ENCODE results near the gene PRM1. TPM values are rescaled to one million over a fixed set of nuclear protein-coding genes. Genes with fewer than 3 reads are reported as not detected.

PRM1 gene
- total RNA-seq, 1 donor from 2014 or later = not detected

GRCh38 chr16:11258553-11259492, 22.3 kb downstream of the PRM1 start:
- ATAC-seq (peak; percentile 21), DNase-seq (peak; percentile 81)
- intact Hi-C loops (cut with micrococcal nuclease) = loop anchor here (5.0 kb wide), 1 partner anchor 287 kb away; no protein-coding TSS in a partner anchor

DNA sequence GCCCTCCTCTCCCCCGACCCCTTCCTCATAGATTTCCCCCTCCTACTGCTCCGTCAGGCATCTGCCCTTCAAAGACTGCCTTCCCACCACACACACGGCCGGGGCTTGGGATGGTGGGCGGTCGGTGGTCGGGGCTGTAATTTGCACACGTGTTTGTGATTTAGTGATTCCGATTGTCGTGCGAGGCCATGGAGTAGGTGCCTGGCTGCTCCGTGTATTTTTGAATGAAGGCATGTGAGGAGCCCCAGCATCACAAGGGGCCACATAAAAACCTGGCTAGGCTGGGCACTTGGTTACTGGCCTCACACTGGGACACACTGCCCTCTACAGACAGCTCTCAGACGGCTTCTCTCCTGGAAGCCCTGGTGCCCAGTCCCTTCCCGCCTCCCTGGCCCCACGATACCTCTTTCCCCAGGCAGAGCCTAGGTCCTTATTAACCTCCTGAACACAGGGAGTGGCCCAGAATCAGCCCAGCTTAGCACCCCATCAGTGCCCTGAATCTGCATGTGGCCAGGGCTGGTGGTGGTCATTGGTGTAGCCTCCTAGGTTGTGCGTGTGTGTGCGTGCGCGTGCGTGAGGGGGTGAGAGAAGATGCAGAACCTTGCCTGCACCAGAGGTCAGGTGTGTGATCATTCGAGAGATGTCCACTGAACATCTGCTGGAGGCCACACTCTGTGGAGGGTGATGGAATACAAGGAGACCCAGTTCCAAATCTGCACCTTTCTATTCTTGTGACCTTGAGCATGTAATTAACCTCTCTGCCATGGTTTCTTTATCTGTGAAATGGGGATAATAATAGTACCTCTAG, 23.8 kb downstream of the PRM1 start:
- peak; percentile 74 for DNase-seq
- intact Hi-C loops (cut with micrococcal nuclease) = loop anchor here (5.0 kb wide), 1 partner anchor 285 kb away; no protein-coding TSS in a partner anchor
- peak; percentile 74 for ATAC-seq

DNA sequence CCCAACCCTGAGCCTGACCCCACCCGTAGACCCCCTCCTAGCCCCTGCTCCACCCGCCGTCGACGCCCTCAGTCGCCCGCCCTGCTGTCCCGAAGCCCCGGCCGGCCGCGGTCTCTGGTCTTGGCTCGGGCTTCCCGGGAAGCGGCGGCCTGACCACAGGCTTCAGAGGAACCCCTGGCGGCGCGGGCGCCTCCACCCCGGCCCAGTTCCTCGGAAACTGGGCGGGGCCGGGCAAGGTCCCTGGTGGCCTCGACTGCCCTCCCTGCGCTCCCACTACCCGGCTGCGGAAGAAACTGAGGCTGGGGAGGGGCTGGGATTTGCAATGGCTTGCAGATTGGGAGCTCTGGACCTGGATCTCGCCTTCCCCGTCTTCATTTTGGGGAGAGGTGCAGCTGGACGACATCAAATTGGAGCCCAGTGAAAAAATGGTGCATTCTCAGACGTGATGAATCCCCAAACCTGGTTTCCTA, 24.4 kb downstream of the PRM1 start:
- DNase-seq (peak; percentile 86), ATAC-seq (peak; percentile 60)
- intact Hi-C loops (cut with micrococcal nuclease) = loop anchor here (5.0 kb wide), 1 partner anchor 284 kb away; no protein-coding TSS in a partner anchor

GRCh38 chr16:11255737-11256660, 25.1 kb downstream of the PRM1 start, which contains the start of gene SOCS1:
Gene SOCS1, minus strand, starts transcription at chr16:11256204. Its CDS starts 726 bp downstream, at chr16:11255478.
- ATAC-seq (peak; percentile 80), DNase-seq (peak; percentile 92)
- intact Hi-C loops (cut with micrococcal nuclease) = loop anchor here (5.0 kb wide), 1 partner anchor 284 kb away; no protein-coding TSS in a partner anchor

DNA sequence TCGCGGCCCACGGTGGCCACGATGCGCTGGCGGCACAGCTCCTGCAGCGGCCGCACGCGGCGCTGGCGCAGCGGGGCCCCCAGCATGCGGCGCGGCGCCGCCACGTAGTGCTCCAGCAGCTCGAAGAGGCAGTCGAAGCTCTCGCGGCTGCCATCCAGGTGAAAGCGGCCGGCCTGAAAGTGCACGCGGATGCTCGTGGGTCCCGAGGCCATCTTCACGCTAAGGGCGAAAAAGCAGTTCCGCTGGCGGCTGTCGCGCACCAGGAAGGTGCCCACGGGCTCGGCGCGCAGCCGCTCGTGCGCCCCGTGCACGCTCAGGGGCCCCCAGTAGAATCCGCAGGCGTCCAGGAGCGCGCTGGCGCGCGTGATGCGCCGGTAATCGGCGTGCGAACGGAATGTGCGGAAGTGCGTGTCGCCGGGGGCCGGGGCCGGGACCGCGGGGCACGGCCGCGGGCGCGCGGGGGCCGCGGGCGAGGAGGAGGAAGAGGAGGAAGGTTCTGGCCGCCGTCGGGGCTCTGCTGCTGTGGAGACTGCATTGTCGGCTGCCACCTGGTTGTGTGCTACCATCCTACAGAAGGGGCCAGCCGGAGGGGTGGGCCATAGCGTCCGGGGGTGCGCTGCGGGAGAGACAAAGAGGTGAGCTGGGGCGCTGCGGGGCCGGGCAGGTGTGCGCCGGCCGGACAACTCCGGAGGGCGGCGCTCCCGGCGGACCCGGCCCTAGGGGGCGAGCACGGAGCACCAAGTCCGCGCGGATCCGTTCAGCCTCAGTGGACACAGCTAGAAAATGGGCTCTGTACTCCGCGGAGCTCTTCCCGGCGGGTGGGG, 26.0 kb downstream of the PRM1 start:
- intact Hi-C loops (cut with micrococcal nuclease) = loop anchor here (5.0 kb wide), 1 partner anchor 283 kb away; no protein-coding TSS in a partner anchor
- ATAC-seq (no peak), DNase-seq (peak; percentile 65)

DNA sequence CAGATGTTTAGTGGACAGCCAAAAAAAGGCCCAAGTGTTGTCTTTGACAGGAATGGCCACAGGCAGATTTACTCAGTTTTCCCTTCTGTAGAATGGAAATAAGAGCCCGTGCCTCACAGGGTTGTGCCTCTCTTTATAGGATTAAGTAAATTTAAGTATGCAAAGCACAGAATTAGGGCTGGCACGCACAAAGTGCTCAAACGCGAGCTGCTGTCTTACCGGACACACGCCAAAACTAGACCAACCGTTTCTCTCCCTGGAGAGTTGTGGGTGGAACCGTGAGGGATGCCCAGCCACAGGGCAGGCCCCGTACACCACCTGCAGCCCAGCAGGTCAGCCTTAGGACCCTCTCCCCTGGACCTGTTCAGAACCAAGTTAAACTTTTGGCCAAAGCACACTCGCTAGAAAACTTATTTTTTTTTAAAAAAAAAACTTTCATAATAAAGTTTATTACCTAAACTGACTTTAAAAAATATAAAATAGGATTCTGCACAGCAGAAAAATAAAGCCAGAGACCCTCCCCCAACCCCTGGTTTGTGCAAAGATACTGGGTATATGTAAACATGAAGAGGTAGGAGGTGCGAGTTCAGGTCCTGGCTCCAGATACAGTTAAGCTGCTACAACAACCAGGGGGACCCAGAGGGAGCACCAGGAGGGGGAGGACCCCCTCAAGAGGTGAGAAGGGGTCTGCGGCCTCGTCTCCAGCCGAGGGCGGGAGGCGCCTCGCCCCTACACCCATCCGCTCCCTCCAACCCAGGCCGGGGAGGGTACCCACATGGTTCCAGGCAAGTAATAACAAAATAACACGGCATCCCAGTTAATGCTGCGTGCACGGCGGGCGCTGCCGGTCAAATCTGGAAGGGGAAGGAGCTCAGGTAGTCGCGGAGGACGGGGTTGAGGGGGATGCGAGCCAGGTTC, 26.9 kb downstream of the PRM1 start:
- no peak for ATAC-seq
- DNase-seq = no peak
- intact Hi-C loops (cut with micrococcal nuclease) = no loop called here

GRCh38 chr16:11253009-11253994, 27.8 kb downstream of the PRM1 start:
- no peak for ATAC-seq
- intact Hi-C loops (cut with micrococcal nuclease) = no loop called here

DNA sequence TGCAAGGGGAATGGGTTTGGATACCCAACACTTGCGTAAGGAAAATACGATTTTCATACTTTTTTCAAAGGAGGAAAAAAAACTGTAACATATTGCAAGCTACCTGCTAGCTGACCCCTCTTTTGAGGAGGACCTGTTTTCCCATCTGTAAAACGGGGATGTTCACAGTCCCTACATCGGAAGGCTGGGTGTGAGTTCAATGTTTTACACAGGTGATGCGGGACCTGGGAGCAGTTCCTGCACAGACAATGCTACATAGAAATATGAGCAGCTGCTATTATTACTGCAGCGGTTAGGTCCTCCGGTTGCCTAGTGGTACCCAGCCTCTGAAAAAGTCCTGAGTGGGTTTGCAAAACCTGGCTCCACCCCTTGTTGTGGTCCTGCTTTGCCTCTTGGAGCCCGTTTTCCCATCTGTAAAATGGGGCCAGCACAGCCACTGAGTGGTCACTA, 28.6 kb downstream of the PRM1 start:
- intact Hi-C loops (cut with micrococcal nuclease) = no loop called here
- no peak for DNase-seq
- no peak for ATAC-seq

More at GRCh38 chr16:11253009-11253994, 27.8 kb downstream of the PRM1 start:
- DNase-seq = no peak

DNA sequence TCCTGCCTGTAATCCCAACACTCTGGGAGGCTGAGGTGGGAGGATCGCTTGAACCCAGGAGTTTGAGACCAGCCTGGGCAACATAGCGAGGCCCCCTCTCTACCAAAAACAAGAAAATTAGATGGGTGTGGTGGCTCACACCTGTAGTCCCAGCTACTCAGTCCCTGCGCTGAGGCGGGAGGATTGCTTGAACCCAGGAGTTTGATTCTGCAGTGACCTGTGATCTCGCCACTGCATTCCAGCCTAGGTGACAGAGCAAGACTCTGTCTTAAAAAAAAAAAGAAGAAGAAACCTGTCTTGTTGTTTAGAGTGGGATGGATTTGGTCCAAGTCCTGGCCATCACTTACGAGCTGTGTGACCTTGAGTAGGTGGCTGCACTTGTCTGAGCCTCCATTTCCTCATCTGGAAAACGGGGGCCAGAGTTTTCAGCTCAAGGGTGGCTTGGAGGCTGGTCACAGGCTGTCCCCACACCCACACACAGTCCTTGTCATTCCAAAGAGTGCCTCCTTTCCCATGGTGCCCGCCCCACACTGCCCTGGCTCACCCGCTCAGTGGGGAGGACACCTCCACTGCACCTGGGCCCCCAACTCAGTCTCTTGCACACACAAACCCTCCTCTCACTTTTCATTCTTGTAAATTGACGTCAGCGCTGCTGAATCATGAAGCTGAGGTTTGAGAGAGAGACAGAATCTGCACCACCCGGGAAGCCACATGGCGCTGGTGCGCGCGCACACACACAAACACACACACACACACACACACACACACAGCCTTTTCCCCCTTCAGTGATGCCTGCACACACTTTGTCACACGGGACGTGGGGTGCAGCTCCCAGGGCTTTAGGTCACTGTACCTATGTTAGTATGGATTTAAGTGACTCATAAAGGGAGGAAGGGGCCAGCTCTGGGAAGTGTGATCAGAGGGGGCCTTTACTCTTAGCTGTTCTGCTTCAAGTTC, 29.3 kb downstream of the PRM1 start:
- DNase-seq (no peak), ATAC-seq (no peak)
- intact Hi-C loops (cut with micrococcal nuclease) = no loop called here

DNA sequence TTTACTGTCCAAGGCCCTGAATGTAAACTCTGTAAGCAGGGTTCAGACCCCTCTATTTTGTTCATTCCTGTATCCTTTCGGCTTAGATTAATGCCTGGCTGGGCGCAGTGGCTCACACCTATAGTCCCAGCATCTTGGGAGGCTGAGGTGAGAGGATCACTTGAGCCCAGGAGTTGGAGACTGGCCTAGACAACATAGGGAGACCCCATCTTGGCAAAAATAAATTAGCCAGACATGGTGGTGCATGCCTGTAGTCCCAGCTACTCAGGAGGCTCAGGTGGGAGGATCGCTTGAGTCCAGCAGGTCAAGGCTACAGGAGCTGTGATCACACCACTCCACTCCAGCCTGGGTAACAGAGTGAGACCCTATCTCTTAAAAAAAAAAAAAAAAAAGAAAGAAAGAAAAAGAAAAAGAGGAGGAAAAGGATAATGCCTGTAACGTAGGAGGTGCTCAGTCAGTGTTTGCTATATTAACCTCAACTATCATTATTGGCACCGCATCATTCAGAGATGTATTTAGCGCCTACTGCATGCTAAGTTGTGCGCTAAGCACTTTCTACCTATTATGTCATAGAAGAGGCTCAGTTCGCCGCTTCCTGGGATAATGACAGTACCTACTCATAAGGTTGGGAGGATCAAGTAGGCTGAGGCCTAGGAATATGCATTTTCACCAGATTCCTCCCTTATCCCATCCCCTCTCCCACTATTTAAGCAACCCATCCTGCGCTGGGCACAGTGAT, 30.2 kb downstream of the PRM1 start:
- no peak for ATAC-seq
- intact Hi-C loops (cut with micrococcal nuclease) = no loop called here

DNA sequence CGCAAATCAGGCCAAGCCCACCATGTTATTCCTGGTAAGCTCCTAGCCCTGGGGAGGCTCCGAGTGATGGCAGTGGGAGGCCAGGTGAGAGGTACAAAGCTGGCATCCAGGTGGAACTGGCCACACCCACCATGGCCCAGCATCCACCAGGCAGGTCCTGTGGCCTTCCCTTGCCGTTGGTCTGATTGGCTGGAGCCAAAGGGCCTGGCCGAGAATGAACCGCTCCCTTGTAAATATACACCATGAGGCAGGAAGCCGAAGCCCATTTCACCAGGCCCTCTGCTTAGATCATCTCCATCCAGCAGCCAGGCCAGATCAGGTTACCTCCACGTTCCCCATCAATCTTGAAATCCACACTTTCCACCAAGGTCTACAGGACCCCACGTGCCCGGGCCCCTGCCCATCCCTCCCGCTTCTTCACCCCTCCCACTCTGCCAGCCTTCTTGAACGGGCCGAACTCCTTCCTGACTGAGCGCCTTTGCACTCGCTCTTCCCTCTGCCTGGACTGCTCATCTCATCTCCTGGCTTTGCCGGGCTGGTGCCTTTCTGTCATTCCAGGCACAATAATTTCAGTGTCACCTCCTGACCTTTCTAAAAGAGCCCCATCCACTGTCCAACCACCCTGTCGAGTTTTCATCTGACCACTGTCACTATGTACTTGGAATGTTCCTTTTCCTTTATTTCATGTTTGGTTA, 30.9 kb downstream of the PRM1 start:
- intact Hi-C loops (cut with micrococcal nuclease) = no loop called here
- no peak for ATAC-seq
- no peak for DNase-seq

More for the DNA sequence above, 30.2 kb downstream of the PRM1 start:
- DNase-seq = no peak

DNA sequence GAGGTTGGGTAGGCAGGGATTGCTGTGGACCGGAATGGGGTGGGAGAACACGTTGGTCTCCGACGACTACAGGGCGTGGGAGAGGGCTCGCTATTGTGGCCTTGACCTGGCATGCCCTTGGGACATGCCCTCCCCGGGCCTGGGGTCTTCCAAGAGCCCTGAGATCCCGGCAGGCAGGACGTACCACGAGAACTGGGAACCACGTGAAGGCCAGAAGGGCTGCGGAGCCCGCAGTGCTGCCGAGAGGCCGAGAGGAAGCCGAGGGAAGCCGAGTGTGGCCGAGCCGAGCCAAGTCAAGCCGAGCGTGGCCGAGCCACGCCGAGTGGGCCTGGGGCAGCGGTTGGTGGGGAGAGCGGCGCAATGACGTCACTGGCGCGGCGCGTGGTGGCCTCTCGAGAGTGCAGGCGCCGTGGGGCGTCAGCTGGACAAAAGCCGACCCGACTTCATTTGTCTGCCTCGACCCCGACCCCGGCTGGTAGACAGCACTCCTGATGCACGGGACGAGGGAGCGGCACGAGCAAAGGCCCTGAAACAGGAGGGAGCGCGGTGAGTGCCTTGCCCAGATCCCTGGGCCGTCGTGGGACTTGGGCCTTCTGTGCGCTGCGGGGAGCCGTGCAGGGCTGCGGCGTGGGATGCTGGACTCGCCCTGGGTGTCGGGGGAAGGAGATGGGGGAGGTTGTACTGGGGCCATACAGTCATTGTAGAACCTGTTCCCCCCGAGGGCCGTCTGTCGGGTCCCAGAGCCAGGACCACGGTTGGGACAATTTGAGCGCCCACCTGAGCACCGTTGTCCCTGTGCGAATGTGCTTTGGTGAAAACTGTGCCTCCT, 31.7 kb downstream of the PRM1 start:
- no peak for ATAC-seq
- DNase-seq = no peak
- intact Hi-C loops (cut with micrococcal nuclease) = no loop called here

All from left ventricle myocardium superior (tissue), 1 donor.